GM10248 (cell line): ENCODE measurements around the gene LMBR1.
A peak's percentile ranks its signal among the peaks of the same experiment; 100 is the strongest.
"Not testable (repeated sequence)": the region's sequence is repeated elsewhere in the genome, so short reads cannot be mapped to it uniquely, and the experiment has no call there.

Experiments
- CTCF ChIA-PET: fragments of 300-600 bp; sonication (Branson Sonifier 250); formaldehyde crosslinking; extraction: SDS; loops from one replicate; lab custom pipeline; 2021; ENCODE audit warnings: antibody characterized with exemption; lab: Yijun Ruan, JAX
- POLR2A ChIA-PET: fragments of 350-650 bp; sonication (Branson Sonifier 250); formaldehyde crosslinking; extraction: SDS; loops from one replicate; lab custom pipeline; 2020; ENCODE audit warnings: antibody characterized with exemption; lab: Yijun Ruan, JAX
- DNase-seq: peaks from one replicate; pipeline ENCODE4 v3.0.0; 2012; ENCODE audit errors: extremely low spot score
- CTCF ChIP-seq: IDR thresholded peaks from 2 replicates; pipeline ENCODE4 v1.5.1; 2012; ENCODE audit warnings: mild to moderate bottlenecking, low read depth; ENCODE audit errors: extremely low read depth, missing control alignments, control extremely low read depth

The LMBR1 gene

DNA sequence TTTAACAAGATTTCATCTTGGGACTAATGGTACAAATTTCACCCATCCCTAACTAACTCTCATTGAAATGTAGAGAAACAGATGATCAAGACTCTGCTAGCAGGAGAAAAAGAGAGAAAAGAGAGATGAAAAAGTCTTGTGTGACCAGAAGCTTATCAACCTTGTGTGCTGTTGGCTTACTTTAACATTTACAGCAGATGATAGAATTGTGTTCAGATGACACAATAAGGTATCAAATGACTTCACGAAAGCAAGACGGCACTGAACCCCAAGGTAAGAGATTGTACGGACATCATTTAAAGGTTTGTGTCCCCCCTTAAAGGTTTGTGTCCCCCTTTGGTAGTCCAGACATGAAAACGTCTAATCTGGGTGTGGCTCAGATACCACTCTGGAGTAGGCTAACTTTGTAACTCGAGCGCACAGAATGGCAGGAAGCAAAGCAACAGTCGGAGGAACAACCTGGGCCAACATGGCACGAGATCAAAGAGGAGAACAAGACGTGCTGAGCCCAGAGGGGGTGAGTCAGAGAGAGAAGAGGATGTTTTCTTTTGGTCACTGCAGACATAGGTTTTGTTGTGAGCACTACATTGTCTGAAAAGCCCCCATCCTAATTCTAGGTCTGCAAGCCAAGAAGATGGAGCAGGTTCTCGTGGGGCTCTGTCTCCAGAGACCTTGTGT lies 10.4 kb upstream of the LMBR1 start:
- TF ChIP-seq CTCF: no peak
- ChIA-PET POLR2A (no interaction called here), CTCF (interaction anchor here (1.1 to 3.7 kb wide), 3 partner anchors 10 to 46 kb away, joined by 3 to 15 read pairs (median 12); partner anchors contain the start of genes LMBR1 and NOM1)
- no peak for DNase-seq

DNA sequence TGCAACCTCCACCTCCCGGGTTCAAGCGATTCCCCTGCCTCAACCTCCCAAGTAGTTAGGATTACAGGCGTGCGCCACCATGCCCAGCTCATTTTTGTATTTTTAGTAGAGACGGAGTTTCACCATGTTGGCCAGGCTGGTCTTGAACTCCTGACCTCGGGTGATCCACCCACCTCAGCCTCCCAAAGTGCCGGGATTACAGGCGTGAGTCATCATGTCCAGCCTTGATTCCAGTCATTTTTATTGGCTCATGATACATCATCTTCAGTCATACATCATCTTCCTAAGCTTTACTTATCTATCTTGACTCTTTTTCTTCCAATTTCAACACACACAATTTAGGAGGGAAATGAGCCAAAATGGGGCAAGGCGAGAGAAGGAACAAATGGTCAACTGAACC lies 7.1 kb upstream of the LMBR1 start:
- CTCF ChIA-PET: interaction anchor here (2.1 kb wide), 1 partner anchor 49 kb away, joined by 5 read pairs; the partner anchor contains the start of gene NOM1
- POLR2A ChIA-PET, DNase-seq: not testable (repeated sequence)

DNA sequence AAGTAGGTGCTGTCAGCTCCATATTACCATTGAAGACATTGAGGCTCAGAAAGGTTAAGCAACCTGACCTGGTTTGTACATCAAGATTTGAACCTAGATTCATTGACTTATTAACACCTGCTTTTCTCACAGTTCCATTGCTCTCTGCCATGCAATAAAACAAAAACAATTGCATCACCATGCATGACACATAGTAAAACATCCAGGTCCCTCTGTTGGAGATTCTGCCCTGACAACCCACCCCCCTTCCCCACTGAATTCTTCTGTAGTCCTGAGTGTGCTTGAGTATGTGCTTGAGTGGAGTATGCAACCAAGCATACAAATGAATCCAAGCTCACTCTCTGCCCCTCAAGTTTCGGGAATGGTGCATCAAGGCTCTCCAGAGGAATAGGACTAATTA lies 6.0 kb upstream of the LMBR1 start:
- POLR2A ChIA-PET: no interaction called here
- no peak for TF ChIP-seq CTCF
- no peak for DNase-seq
- CTCF ChIA-PET: interaction anchor here (1.5 to 2.1 kb wide), 2 partner anchors 27 to 50 kb away, joined by 5 read pairs; partner anchors contain the start of gene NOM1

DNA sequence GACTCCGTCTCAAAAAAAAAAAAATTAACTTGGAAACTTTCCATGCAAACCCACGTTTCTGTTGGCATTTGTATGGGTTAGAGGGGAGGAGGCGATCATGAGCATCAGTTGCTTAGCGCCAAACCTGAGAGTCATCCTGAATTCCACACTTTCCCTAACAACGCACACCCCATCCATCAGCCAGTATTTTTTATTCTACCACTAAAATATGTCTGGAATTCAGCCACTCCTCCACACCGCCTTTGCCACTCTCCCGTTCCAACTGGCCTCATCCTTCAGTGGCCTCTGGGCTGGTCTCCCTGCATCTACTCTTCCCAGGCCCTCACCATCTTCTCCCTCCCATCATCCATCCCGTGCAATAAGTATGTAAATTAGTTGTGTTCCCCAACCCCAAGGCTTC lies 4.7 kb upstream of the LMBR1 start:
- TF ChIP-seq CTCF: no peak
- ChIA-PET POLR2A (no interaction called here), CTCF (no interaction called here)
- no peak for DNase-seq

DNA sequence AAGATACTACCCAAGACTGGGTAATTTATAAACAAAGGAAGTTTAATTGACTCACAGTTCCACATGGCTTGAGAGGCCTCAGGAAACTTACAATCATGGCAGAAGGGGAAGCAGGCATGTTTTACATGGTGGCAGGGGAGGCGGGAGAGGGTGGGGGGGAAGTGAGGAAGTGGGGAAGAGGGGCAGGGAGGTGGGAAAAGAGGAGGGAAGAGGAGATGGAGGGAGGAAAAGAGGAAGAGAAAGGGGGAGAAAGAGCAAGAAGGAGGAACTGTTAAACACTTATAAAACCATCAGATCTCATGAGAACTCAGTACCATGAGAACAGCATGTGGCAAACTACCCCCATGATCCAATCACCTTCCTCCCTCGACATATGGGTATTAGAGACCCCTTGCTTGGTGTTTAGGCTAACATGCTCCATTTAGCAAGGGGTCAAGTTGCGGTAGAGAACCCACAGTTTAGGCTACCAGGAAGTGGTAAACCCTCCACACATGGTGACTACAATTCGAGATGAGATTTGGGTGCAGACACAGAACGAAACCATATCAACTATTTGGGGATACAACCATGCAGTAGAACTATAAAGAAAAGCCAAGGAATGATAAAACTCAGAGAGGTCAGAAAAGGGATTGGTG lies 3.5 kb upstream of the LMBR1 start:
- TF ChIP-seq CTCF: no peak
- CTCF ChIA-PET: no interaction called here
- no peak for DNase-seq

DNA sequence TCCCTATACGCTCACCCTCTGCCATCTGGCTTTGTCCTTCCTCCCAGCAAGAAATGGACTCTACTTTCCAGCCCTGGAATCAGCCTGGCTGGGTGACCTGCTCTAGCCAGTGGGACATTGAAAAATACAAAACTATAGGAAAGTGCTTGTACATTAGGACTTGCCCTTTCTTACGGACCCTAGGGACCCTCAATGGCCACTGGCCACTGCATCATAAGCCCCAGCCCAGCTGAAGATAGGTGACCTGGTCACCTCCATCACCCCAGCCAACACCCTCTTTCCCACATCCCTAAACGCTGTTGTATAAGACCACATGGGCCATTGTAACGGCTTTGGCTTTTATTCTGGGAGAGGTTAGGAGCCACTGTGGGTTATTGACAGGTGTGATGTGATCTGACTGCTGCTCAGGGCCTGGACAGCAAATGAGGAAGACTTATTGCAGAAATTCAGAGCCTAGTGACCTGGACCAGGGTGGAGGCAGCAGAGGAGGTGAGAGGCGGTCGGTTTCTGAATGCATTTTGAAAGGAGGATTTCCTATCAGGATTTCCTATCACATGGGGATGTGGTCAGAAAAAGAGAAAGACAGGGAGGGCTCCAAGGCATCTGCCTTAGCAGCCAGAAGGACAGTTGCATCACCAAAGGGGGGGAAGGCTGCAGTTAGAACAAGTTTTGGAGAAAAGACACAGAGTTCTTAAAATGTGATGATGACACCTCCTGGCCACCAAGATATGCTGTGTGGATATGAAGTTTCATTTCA lies 2.2 kb upstream of the LMBR1 start:
- ChIA-PET POLR2A (no interaction called here), CTCF (interaction anchor here (2.5 kb wide), 1 partner anchor 55 kb away, joined by 21 read pairs; the partner anchor contains the start of gene NOM1)
- TF ChIP-seq CTCF: peak; percentile 3
- DNase-seq: no peak

More for the DNA sequence above, 3.5 kb upstream of the LMBR1 start:
- POLR2A ChIA-PET: no interaction called here
